Uterus (tissue), 2 donors: Measurements from ENCODE around the gene LIPI.

Experiments
- CTCF ChIP-seq, 4 experiments: fragments of 200-600 bp in 2 of 4; fragments of 450-650 bp in 2 of 4; sonication (generic) in 2 of 4; IDR thresholded peaks; one replicate each; pipeline ENCODE4 v1.5.1; 2016 to 2019; ENCODE audit warnings: antibody characterized with exemption in 4 of 4, mild to moderate bottlenecking in 2 of 4, moderate library complexity in 1 of 4
- POLR2A ChIP-seq, 2 donors: fragments of 450-650 bp; IDR thresholded peaks; one replicate each; pipeline ENCODE4 v1.6.1; 2016; ENCODE audit warnings: antibody characterized with exemption in 2 of 2, mild to moderate bottlenecking in 1 of 2, moderate library complexity in 1 of 2

GRCh38 chr21:14074177-14074576, 136.6 kb downstream of the LIPI start:
- TF ChIP-seq POLR2A (IDR thresholded peaks at IDR 0.05) = no peak
- TF ChIP-seq CTCF (IDR thresholded peaks at IDR 0.05) = no peak
